ENCODE measurements around the gene C1QTNF12. TPM values are rescaled to one million over a fixed set of nuclear protein-coding genes. Genes with fewer than 3 reads are reported as not detected.

The C1QTNF12 gene
- total and polyA plus RNA-seq, 4 experiments from 2014 or later: 0.31 to 3.3 (median 2.4) TPM; not detected in 1

DNA sequence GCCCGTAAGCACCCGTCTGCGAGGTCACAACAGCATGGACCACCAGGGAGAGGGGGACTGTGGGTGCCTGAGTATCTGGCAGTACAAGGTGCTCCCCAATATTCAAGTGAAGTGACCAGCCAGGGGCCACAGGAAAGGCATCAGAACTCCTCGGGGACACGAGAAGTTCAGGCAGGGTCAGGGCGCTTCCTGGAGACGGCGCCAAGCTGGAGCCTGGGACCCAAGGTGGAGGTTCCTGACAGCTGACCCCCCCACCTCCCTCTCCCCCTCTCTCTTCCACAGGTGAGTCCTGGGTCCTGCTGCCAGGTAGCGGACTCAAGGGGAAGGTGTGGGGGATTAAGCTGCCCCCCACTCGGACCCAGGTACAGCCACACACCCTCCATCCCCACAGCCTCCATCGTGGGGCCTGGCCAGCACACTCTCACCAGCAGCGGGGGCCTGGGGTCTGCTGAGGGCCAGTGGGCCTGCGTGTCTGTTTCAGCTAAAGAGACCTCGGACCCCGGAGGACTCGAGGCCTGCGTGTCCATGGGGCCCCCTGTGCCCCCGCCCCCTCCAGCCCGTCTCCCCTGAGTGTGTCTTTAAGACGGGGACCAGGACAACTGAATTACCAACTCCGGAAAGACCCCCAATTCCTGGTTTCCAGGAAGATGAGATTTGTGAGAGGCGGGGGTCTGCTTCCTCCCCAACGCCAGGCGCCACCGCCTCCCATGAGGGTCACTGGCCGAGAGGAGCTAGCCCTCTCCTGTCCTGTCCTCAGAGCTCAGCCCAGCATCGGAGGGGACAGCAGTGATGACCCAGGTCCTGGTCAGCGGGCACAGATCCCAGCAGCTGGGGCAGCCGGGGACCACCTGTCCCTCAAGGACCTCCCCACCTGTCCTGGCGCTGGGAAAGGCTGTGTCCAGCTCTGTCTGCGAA is 46.3 kb downstream of the C1QTNF12 start:
- H3K9me3 ChIP-seq (ENCODE audit: control insufficient read depth in 1 of 2, low read length in 2 of 2): no peaks in the 10 kb centered on the region
- ChIA-PET CTCF (ENCODE audit: partially characterized antibody) (no interaction called here), POLR2A (ENCODE audit: partially characterized antibody) (interaction anchor here (0.9 to 2.4 kb wide), 3 partner anchors 8 to 15 kb away, joined by 3 to 6 read pairs (median 4); no protein-coding TSS in a partner anchor)
- Mint-ChIP-seq H3K27ac (peak overlapping the region; percentile 83 to 89 (median 86)), H3K36me3 (no peaks in the 10 kb centered on the region), H3K4me3 (peak overlapping the region; percentile 54 to 69 (median 60)), H3K27me3 (no peaks in the 10 kb centered on the region), H3K9me3 (peaks cover 0 to 5% (median under 1%) of the 10 kb centered on the region in 8 donors), H3K4me1 (peaks cover 0 to 5% (median 1%) of the 10 kb centered on the region in 4 donors)
- peak overlapping the region; percentile 67 for H3K27ac ChIP-seq (ENCODE audit: low read depth, low read length)
- peak overlapping the region in 1 of 2 donors; percentile 6 for H3K4me3 ChIP-seq (ENCODE audit: low read length in 2 of 2)
- no peaks in the 10 kb centered on the region for H3K36me3 ChIP-seq (ENCODE audit: insufficient read depth, low read length)
- peaks cover 7% of the 10 kb centered on the region for H3K4me1 ChIP-seq (ENCODE audit: insufficient read depth, low read length)
- intact Hi-C loops (cut with micrococcal nuclease): no loop called here
- DNase-seq: peak in 1 of 5 donors; percentile 42
- no peaks in the 10 kb centered on the region for H3K27me3 ChIP-seq (ENCODE audit: insufficient read depth, low read length)

DNA sequence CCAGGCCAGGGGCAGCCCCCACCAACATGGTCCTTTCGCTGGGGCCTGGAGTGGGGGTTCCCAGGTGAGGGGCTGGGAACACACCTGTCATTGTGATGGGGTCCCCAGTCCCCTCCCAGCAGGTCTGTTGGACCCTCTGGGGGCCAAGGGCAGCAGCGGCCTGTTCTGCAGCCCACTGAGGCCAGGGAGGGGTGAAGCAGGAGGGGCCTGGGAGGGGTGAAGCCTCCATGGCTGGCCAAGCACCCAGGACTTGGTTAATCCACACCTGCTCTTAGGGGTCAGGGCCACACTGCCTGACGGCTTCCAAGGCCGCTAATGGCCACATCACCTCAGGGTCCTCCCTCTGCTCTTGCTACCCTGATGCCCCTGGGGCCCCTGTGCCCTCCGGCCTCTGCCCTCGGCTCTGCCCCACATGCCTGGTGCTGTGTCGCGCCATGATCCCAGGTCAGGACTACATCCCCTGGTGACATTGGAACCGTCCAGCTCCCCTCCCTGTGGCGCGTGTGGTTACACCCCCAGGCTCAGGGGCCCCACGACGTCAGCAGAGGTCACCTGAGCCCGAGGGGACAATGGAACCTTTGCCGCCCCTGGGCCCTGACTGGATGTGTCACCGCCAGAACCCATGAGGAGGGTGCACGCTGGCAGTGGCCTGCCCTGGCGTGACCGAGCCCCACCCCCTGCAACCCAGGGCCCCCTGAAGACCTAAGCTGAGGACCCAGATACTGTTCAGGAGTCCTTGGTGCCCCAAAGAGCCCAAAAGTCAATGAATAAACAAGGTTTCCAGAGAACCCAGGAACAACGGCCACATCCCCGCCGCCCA is 47.2 kb downstream of the C1QTNF12 start:
- peaks cover 0 to 10% (median 3%) of the 10 kb centered on the region in 8 donors for H3K9me3 Mint-ChIP-seq
- Histone ChIP-seq H3K9me3 (ENCODE audit: control insufficient read depth in 1 of 2, low read length in 2 of 2) (no peaks in the 10 kb centered on the region), H3K4me3 (ENCODE audit: low read length in 2 of 2) (no peak overlapping the region), H3K27ac (ENCODE audit: low read depth, low read length) (no peak overlapping the region), H3K27me3 (ENCODE audit: insufficient read depth, low read length) (no peaks in the 10 kb centered on the region), H3K36me3 (ENCODE audit: insufficient read depth, low read length) (no peaks in the 10 kb centered on the region), H3K4me1 (ENCODE audit: insufficient read depth, low read length) (peaks cover 7% of the 10 kb centered on the region)
- H3K36me3 Mint-ChIP-seq: no peaks in the 10 kb centered on the region
- peaks cover 0 to 5% (median 1%) of the 10 kb centered on the region in 4 donors for H3K4me1 Mint-ChIP-seq
- no peaks in the 10 kb centered on the region for H3K27me3 Mint-ChIP-seq
- H3K4me3 Mint-ChIP-seq: peak overlapping the region; percentile 54 to 69 (median 58)
- DNase-seq: no peak
- H3K27ac Mint-ChIP-seq: peak overlapping the region in 6 of 7 donors; percentile 79 to 89 (median 85)
- intact Hi-C loops (cut with micrococcal nuclease): no loop called here
- ChIA-PET POLR2A (ENCODE audit: partially characterized antibody) (interaction anchor here (0.9 to 2.4 kb wide), 2 partner anchors 9 to 14 kb away, joined by 4 to 6 read pairs; no protein-coding TSS in a partner anchor), CTCF (ENCODE audit: partially characterized antibody) (no interaction called here)

DNA sequence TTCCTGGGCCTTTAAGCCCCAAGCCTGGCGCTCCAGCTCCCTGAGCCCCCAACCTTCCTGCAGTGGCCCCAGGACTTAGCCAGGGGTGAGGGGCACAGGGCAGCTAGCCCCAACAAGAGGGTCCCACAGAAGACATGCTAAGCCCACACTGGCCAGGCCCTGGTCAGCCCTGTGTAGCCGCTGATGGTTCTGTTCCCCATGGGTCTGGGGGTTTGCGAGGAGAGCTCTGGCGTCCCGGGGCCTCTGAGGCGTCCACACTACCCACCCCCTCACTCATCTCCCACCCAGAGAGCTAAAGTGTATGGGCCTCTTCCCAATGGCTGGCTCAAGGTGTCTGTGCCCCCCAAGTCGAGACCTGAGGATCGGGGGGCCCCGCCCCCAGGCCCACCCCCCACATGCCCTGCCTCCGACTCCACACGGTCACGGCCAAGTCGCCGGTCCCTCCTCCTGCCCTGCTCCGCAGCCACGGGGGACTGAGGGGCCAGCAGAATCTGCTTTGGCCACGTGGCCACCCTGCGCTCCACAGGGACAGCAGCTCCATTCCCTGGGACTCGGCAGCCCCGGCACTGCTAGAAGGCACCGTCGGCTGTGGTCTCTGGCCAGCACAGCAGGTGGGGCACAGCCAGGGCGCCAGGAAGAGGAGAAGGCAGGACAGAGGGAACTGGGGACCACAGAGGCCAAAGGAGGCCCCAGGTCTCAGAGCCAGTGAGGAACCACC is 47.9 kb downstream of the C1QTNF12 start:
- H3K9me3 Mint-ChIP-seq: peaks cover 0 to 12% (median 3%) of the 10 kb centered on the region in 8 donors
- CTCF ChIA-PET (ENCODE audit: partially characterized antibody): no interaction called here

DNA sequence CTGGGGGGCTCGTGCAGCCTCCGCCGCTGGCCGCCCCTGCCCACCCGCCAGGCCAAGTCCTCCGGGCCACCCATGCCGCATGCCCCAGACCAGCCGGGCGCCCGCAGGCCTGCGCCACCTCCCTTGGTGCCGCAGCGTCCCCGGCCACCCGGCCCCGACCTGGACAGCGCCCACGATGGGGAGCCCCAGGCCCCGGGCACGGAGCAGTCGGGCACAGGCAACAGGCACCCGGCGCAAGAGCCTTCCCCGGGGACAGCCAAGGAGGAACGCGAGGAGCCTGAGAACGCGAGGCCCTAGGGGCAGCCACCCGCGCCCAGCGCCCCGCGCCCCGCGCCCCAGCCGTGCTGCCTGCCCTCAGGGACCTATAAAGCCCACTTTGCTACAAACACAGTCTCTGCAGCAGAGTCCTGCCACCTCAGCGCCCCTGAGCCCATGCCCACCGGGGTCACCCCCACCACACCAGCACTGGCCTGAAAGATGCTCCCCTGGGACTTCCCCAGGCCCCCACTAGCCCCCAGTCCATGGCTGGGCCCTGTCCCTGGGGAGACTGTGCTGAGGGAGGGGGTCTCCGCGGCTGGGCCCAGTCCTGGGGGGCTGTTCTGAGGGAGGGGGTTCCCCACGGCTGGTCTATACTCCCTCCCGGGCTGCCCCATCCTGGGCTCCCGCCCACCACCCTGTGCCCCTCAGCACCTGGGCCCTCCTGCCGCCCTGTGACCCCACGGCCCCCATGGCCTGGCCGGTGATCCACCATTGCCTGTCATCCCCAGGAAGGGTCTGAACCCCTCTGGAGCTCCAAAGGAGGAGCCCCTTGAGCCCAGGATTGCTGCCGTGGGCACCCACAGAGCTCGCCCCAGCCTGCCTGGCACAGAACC is 48.7 kb downstream of the C1QTNF12 start:
- DNase-seq: no peak
- H3K27me3 ChIP-seq (ENCODE audit: insufficient read depth, low read length): no peaks in the 10 kb centered on the region
- POLR2A ChIA-PET (ENCODE audit: partially characterized antibody): interaction anchor here (2.4 kb wide), 1 partner anchor 15 kb away, joined by 6 read pairs; no protein-coding TSS in a partner anchor
- Mint-ChIP-seq H3K4me3 (no peak overlapping the region), H3K9me3 (peaks cover 0 to 12% (median 3%) of the 10 kb centered on the region in 8 donors), H3K27me3 (no peaks in the 10 kb centered on the region), H3K27ac (peak overlapping the region in 2 of 7 donors; percentile 48 to 66), H3K36me3 (no peaks in the 10 kb centered on the region), H3K4me1 (peaks cover 0 to 5% (median 1%) of the 10 kb centered on the region in 4 donors)
- CTCF ChIA-PET (ENCODE audit: partially characterized antibody): no interaction called here
- H3K4me1 ChIP-seq (ENCODE audit: insufficient read depth, low read length): peaks cover 7% of the 10 kb centered on the region
- no peaks in the 10 kb centered on the region for H3K9me3 ChIP-seq (ENCODE audit: control insufficient read depth in 1 of 2, low read length in 2 of 2)
- intact Hi-C loops (cut with micrococcal nuclease): no loop called here
- no peaks in the 10 kb centered on the region for H3K36me3 ChIP-seq (ENCODE audit: insufficient read depth, low read length)
- no peak overlapping the region for H3K4me3 ChIP-seq (ENCODE audit: low read length in 2 of 2)
- no peak overlapping the region for H3K27ac ChIP-seq (ENCODE audit: low read depth, low read length)

More for the DNA sequence above, 47.9 kb downstream of the C1QTNF12 start:
- H3K27ac Mint-ChIP-seq: peak overlapping the region in 3 of 7 donors; percentile 17 to 66 (median 48)
- no peaks in the 10 kb centered on the region for H3K36me3 Mint-ChIP-seq
- Histone ChIP-seq H3K27me3 (ENCODE audit: insufficient read depth, low read length) (no peaks in the 10 kb centered on the region), H3K36me3 (ENCODE audit: insufficient read depth, low read length) (no peaks in the 10 kb centered on the region), H3K4me3 (ENCODE audit: low read length in 2 of 2) (no peak overlapping the region), H3K27ac (ENCODE audit: low read depth, low read length) (no peak overlapping the region), H3K4me1 (ENCODE audit: insufficient read depth, low read length) (peaks cover 7% of the 10 kb centered on the region), H3K9me3 (ENCODE audit: control insufficient read depth in 1 of 2, low read length in 2 of 2) (no peaks in the 10 kb centered on the region)
- intact Hi-C loops (cut with micrococcal nuclease): no loop called here
- POLR2A ChIA-PET (ENCODE audit: partially characterized antibody): interaction anchor here (2.4 kb wide), 1 partner anchor 14 kb away, joined by 6 read pairs; no protein-coding TSS in a partner anchor
- no peak overlapping the region for H3K4me3 Mint-ChIP-seq
- no peaks in the 10 kb centered on the region for H3K27me3 Mint-ChIP-seq
- peak in 1 of 5 donors; percentile 28 for DNase-seq
- peaks cover 0 to 5% (median 1%) of the 10 kb centered on the region in 4 donors for H3K4me1 Mint-ChIP-seq

DNA sequence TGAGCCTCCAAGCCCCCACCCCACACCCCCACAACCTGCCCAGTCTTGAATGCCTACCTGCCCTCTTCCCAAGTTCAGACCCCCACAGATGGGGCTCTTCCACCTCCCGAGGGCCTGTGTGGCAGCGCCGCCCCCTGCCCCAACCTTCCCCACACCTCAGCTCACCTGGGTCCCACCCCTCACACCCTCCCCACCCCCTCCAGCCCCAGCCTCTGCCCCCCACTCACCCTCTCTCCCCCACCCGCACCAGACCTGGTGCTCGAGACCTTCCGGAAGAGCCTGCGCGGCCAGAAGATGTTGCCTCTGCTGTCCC is 49.4 kb downstream of the C1QTNF12 start:
- no peaks in the 10 kb centered on the region for H3K27me3 Mint-ChIP-seq
- no peak for DNase-seq
- no peak overlapping the region for H3K4me3 ChIP-seq (ENCODE audit: low read length in 2 of 2)
- CTCF ChIA-PET (ENCODE audit: partially characterized antibody): no interaction called here
- intact Hi-C loops (cut with micrococcal nuclease): no loop called here
- H3K4me3 Mint-ChIP-seq: no peak overlapping the region
- H3K27ac Mint-ChIP-seq: peak overlapping the region in 1 of 7 donors; percentile 35
- H3K27me3 ChIP-seq (ENCODE audit: insufficient read depth, low read length): no peaks in the 10 kb centered on the region
- H3K36me3 Mint-ChIP-seq: no peaks in the 10 kb centered on the region
- peaks cover 0 to 5% (median 1%) of the 10 kb centered on the region in 4 donors for H3K4me1 Mint-ChIP-seq
- POLR2A ChIA-PET (ENCODE audit: partially characterized antibody): no interaction called here
- no peaks in the 10 kb centered on the region for H3K9me3 ChIP-seq (ENCODE audit: control insufficient read depth in 1 of 2, low read length in 2 of 2)
- peaks cover 7% of the 10 kb centered on the region for H3K4me1 ChIP-seq (ENCODE audit: insufficient read depth, low read length)
- peaks cover 0 to 12% (median 3%) of the 10 kb centered on the region in 8 donors for H3K9me3 Mint-ChIP-seq
- no peak overlapping the region for H3K27ac ChIP-seq (ENCODE audit: low read depth, low read length)
- no peaks in the 10 kb centered on the region for H3K36me3 ChIP-seq (ENCODE audit: insufficient read depth, low read length)

DNA sequence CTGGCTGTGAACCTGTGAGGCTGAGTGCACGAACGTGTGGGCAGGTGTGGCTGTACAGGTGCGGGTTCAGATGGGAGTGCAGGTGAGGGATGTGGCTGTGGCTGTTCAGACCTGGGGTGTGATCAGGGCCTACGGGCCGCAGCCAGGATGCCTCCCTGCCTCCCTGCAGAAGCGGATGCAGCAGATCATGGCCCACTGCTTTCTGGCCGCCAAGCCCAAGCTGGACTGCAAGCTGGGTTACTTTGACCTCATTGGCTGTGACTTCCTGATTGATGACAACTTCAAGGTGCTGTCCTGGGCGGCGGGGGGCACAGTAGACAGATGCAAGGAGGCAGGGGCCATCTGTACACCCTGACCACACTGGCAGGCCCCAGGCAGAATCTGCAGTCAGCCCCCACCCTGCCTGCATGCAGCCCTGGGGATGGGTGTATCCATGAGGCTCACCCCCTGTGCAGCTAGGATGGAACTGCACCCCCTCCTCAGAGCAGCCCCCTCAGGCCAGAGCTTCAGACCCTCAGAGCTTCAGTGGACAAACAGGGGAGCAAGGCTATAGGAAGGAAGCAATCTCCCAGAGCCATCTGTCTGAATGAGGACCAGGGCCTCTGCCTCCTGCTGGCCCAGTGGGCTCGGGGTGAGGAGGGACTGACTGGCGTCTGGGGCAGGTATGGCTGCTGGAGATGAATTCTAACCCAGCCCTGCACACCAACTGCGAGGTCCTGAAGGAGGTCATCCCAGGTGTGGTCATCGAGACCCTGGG is 49.9 kb downstream of the C1QTNF12 start:
- no peaks in the 10 kb centered on the region for H3K36me3 Mint-ChIP-seq
- H3K9me3 Mint-ChIP-seq: peaks cover 0 to 17% (median 5%) of the 10 kb centered on the region in 8 donors
- peaks cover 0 to 2% of the 10 kb centered on the region in 2 donors for H3K27me3 Mint-ChIP-seq
- no peaks in the 10 kb centered on the region for H3K27me3 ChIP-seq (ENCODE audit: insufficient read depth, low read length)
- ChIA-PET CTCF (ENCODE audit: partially characterized antibody) (no interaction called here), POLR2A (ENCODE audit: partially characterized antibody) (no interaction called here)
- H3K36me3 ChIP-seq (ENCODE audit: insufficient read depth, low read length): no peaks in the 10 kb centered on the region
- DNase-seq: no peak
- no peak overlapping the region for H3K4me3 ChIP-seq (ENCODE audit: low read length in 2 of 2)
- peaks cover 7% of the 10 kb centered on the region for H3K4me1 ChIP-seq (ENCODE audit: insufficient read depth, low read length)
- no peaks in the 10 kb centered on the region for H3K9me3 ChIP-seq (ENCODE audit: control insufficient read depth in 1 of 2, low read length in 2 of 2)
- peaks cover 0 to 5% (median 1%) of the 10 kb centered on the region in 4 donors for H3K4me1 Mint-ChIP-seq
- intact Hi-C loops (cut with micrococcal nuclease): no loop called here
- peak overlapping the region in 3 of 7 donors; percentile 17 to 46 (median 35) for H3K27ac Mint-ChIP-seq
- no peak overlapping the region for H3K4me3 Mint-ChIP-seq
- no peak overlapping the region for H3K27ac ChIP-seq (ENCODE audit: low read depth, low read length)

Measured in CD4-positive, alpha-beta memory T cell (primary cell).